SJSA1 (cell line): ENCODE results near the gene MARK3. TPM values are rescaled to one million over a fixed set of nuclear protein-coding genes. Genes with fewer than 3 reads are reported as not detected.

Experiments used
- DNase-seq, 2 experiments: peaks; one replicate each; pipeline ENCODE4 v3.0.0-alpha.2; 2015 to 2020; ENCODE audit warnings: low spot score in 2 of 2, low read depth in 1 of 2
- H3K27ac ChIP-seq: fragments of 250-450 bp; sonication (Bioruptor Pico); 2 replicates; pipeline ENCODE4 v1.5.1; 2020; ENCODE audit warnings: mild to moderate bottlenecking, moderate library complexity
- H3K27me3 ChIP-seq: fragments of 250-450 bp; sonication (Bioruptor Pico); replicated peaks from 2 replicates; pipeline ENCODE4 v1.5.1; 2020; ENCODE audit warnings: mild to moderate bottlenecking, moderate library complexity
- H3K36me3 ChIP-seq: fragments of 250-450 bp; sonication (Bioruptor Pico); 2 replicates; pipeline ENCODE4 v1.5.1; 2020; ENCODE audit warnings: mild to moderate bottlenecking
- H3K4me1 ChIP-seq: fragments of 250-450 bp; sonication (Bioruptor Pico); replicated peaks from 2 replicates; pipeline ENCODE4 v1.6.1; 2021; ENCODE audit warnings: mild to moderate bottlenecking
- H3K4me3 ChIP-seq: fragments of 250-450 bp; sonication (Bioruptor Pico); 2 replicates; pipeline ENCODE4 v1.5.1; 2020; ENCODE audit warnings: mild to moderate bottlenecking
- H3K9me3 ChIP-seq: fragments of 250-450 bp; sonication (Bioruptor Pico); replicated peaks from 2 replicates; pipeline ENCODE4 v1.5.1; 2020; ENCODE audit warnings: mild to moderate bottlenecking
- total RNA-seq: library from RNA; depleted of rRNA; stranded (reverse); fragments of >200 nt; shearing (Covaris generic); gene quantifications from 2 replicates; pipeline ENCODE4 v1.2.3, GENCODE V29; 2014

The MARK3 gene
- total RNA-seq, 1 experiment from 2014 or later, result 53.2 TPM

DNA sequence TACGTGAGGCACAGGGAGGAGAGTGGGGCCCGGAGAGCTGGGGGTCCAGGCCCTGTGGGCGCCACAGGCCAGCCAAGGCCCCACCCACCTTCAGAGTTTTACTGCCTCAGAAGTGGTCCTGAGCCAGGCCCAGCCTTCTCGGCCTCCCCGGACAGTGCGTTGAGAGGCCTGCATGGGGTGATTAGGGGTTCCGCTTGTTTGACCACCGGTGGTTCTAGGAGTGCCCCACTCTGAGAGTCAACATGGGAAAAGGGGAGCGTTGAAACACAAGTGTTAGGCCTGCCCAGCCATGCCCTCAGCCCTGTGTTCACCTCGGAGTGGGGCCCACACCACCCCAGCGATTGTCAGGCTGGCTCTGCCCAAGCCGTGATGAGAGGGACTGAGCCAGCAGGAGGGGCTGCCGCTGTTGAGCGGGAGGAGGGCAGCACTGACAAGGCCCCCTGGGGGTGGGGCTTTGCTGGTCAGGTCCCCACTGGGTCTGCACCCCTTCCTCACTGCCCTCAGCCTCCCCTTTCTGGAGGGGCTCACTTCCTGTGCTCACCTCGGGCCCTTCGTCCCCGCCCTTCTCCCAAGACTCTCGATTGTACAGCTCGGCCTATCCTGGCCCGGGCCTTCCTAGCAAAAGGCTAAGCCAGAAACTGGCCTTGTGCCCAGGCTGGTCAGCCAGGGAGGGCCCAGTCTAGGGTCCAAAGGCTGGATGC, 132.7 kb downstream of the MARK3 start:
- H3K27ac ChIP-seq, result no peak overlapping the region

GRCh38 chr14:103518422-103519042, 133.3 kb downstream of the MARK3 start:
- peak; percentile 39 to 64 for DNase-seq
- no peak overlapping the region for H3K4me3 ChIP-seq
- H3K4me1 ChIP-seq, result peaks cover 30% of the 10 kb centered on the region
- no peaks in the 10 kb centered on the region for H3K36me3 ChIP-seq
- H3K9me3 ChIP-seq, result no peaks in the 10 kb centered on the region
- H3K27ac ChIP-seq, result no peak overlapping the region
- H3K27me3 ChIP-seq, result peaks cover 19% of the 10 kb centered on the region

More for the DNA sequence above, 132.7 kb downstream of the MARK3 start:
- Histone ChIP-seq H3K36me3 (no peaks in the 10 kb centered on the region), H3K27me3 (peaks cover 12% of the 10 kb centered on the region), H3K9me3 (no peaks in the 10 kb centered on the region), H3K4me3 (no peak overlapping the region), H3K4me1 (peaks cover 26% of the 10 kb centered on the region)
- no peak for DNase-seq

- Histone ChIP-seq H3K27ac (no peak overlapping the region), H3K4me1 (peaks cover 30% of the 10 kb centered on the region), H3K27me3 (peaks cover 20% of the 10 kb centered on the region), H3K36me3 (no peaks in the 10 kb centered on the region), H3K4me3 (no peak overlapping the region), H3K9me3 (no peaks in the 10 kb centered on the region)
- no peak for DNase-seq
Measured at GRCh38 chr14:103519043-103519836, 134.0 kb downstream of the MARK3 start.

DNA sequence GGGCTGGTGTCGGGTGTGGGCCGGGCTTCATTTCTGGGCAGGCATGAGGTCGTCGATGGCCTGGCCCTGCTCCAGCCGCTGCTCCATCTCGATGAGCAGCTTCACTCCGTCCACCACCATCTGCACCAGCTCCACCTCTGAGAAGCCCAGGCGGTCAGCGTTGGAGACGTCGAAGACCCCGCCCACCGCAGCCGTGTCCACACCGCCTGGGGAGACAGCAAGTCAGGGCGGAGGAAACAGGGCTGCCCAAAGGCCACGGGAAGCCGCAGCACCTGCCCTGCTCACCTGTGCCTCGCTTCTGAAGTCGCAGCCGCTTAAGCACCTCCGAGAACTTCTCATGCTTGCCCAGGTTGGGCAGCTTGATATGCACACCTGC, 134.6 kb downstream of the MARK3 start:
- Histone ChIP-seq H3K27ac (no peak overlapping the region), H3K36me3 (no peaks in the 10 kb centered on the region), H3K4me3 (no peak overlapping the region), H3K27me3 (peaks cover 20% of the 10 kb centered on the region), H3K4me1 (peaks cover 30% of the 10 kb centered on the region), H3K9me3 (no peaks in the 10 kb centered on the region)
- no peak for DNase-seq

- no peak overlapping the region for H3K27ac ChIP-seq
- no peaks in the 10 kb centered on the region for H3K9me3 ChIP-seq
- no peak for DNase-seq
- no peak overlapping the region for H3K4me3 ChIP-seq
- no peaks in the 10 kb centered on the region for H3K36me3 ChIP-seq
- H3K27me3 ChIP-seq, result peaks cover 20% of the 10 kb centered on the region
- H3K4me1 ChIP-seq, result peaks cover 30% of the 10 kb centered on the region
Measured at GRCh38 chr14:103520269-103520656, 135.0 kb downstream of the MARK3 start.

DNA sequence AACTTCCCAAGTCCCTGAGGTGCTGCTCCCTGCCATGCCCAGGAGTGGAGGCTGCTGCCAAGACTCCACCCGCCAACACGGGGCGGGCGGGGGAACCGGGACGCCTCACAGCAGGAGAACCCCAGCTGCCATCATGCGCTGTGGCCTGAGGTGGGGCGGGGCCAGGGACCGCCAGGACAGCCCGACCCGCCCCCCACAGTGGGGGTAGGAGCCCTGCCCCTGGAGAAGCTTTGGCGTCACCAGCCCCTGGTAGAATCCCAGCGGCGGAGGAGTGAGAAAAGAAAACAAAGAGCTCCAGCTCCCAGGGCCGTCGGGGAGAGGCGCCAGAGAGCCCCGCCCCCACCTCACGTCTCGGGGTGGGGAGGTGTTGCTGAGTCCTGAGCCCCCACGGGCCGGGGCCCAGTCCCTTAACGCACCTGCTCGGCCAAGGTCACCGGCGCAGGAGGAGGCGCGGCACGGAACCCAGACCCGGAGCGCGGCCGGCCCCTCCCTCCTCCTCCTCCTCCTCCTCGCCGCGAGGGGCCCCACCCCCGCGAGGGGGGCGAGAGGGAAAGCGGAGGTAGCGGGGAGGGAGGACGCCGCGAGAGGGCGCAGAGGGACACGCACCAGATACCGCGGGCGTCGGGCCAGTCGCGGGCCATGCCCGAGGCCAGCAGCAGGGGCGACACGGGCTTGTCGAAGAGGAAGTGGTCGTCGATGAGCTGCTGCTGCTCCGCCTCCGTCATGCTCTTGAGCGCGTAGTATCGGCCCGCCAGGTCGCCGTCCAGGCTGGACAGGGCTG, 135.6 kb downstream of the MARK3 start:
- Histone ChIP-seq H3K27ac (no peak overlapping the region), H3K27me3 (peaks cover 20% of the 10 kb centered on the region), H3K4me1 (peaks cover 30% of the 10 kb centered on the region), H3K4me3 (peak overlapping the region; percentile 42), H3K9me3 (no peaks in the 10 kb centered on the region), H3K36me3 (no peaks in the 10 kb centered on the region)
- DNase-seq, result peak; percentile 82

GRCh38 chr14:103521438-103521950, 136.3 kb downstream of the MARK3 start:
- no peaks in the 10 kb centered on the region for H3K36me3 ChIP-seq
- no peak overlapping the region for H3K27ac ChIP-seq
- H3K4me3 ChIP-seq, result peak overlapping the region; percentile 42
- peaks cover 30% of the 10 kb centered on the region for H3K4me1 ChIP-seq
- H3K27me3 ChIP-seq, result peaks cover 20% of the 10 kb centered on the region
- no peak for DNase-seq
- H3K9me3 ChIP-seq, result no peaks in the 10 kb centered on the region

DNA sequence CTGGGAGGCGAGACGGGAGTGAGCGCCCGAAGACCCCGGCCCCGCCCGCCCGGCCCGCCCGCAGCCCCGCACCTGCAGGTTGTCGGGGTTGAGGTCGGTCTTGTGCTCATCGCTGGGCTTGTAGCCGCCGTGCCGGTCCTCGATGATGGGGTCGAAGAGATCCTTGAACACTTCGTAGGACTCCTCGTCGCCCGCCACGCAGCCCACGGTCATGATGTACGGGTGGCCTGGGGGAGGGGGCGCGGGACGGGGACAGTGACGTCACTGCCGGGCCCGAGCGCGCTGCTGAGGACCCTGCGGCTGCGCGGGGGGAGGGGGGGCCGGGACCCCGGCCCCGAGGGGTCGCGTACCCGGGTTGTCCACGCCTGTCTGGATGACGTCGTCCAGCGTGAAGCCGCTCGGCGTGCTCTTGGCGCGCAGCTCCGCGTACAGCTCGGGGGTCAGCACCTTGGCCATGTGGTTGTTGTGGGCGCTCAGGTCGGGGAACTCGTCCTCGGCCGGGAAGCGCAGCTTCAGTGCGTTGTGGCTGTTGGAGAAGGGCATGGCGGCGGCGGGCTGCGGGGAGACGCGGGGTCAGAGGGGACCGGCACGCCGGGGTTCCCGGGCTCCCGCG, 136.8 kb downstream of the MARK3 start:
- H3K36me3 ChIP-seq, result no peaks in the 10 kb centered on the region
- H3K4me1 ChIP-seq, result peaks cover 30% of the 10 kb centered on the region
- H3K4me3 ChIP-seq, result peak overlapping the region; percentile 42
- no peak for DNase-seq
- H3K27me3 ChIP-seq, result peaks cover 20% of the 10 kb centered on the region
- H3K27ac ChIP-seq, result no peak overlapping the region
- H3K9me3 ChIP-seq, result no peaks in the 10 kb centered on the region

GRCh38 chr14:103522649-103523574, 137.7 kb downstream of the MARK3 start, which contains the start of gene CKB:
Gene CKB, minus strand, starts transcription at chr14:103522830. Its CDS starts 337 bp downstream, at chr14:103522493.
- no peak for DNase-seq
- Histone ChIP-seq H3K9me3 (no peaks in the 10 kb centered on the region), H3K4me1 (peaks cover 30% of the 10 kb centered on the region), H3K4me3 (peak within 1 kb of the TSS; percentile 42), H3K27ac (no peak within 1 kb of the TSS), H3K36me3 (no peaks in the 10 kb centered on the region), H3K27me3 (peaks cover 20% of the 10 kb centered on the region)

DNA sequence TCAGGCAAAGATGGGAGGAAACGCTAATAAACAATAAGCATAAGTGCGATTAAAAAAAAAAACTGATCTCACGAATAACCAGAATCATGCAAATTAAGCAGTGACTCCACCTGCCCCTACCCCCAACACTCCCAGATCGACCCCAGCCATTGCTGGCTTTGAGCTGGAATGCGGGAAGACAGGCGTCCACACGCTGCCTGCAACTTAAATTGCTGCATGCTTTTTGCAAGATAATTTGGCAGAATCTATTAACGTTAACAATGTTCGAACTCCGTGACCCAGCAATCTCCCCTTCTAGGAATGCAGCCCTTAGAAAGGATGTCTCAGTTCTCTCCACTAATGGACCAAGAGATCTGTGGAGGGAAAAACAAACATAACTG, 138.3 kb downstream of the MARK3 start:
- Histone ChIP-seq H3K36me3 (no peaks in the 10 kb centered on the region), H3K4me3 (no peak overlapping the region), H3K27ac (no peak overlapping the region), H3K27me3 (peaks cover 20% of the 10 kb centered on the region), H3K9me3 (no peaks in the 10 kb centered on the region), H3K4me1 (peaks cover 36% of the 10 kb centered on the region)
- DNase-seq, result no peak

DNA sequence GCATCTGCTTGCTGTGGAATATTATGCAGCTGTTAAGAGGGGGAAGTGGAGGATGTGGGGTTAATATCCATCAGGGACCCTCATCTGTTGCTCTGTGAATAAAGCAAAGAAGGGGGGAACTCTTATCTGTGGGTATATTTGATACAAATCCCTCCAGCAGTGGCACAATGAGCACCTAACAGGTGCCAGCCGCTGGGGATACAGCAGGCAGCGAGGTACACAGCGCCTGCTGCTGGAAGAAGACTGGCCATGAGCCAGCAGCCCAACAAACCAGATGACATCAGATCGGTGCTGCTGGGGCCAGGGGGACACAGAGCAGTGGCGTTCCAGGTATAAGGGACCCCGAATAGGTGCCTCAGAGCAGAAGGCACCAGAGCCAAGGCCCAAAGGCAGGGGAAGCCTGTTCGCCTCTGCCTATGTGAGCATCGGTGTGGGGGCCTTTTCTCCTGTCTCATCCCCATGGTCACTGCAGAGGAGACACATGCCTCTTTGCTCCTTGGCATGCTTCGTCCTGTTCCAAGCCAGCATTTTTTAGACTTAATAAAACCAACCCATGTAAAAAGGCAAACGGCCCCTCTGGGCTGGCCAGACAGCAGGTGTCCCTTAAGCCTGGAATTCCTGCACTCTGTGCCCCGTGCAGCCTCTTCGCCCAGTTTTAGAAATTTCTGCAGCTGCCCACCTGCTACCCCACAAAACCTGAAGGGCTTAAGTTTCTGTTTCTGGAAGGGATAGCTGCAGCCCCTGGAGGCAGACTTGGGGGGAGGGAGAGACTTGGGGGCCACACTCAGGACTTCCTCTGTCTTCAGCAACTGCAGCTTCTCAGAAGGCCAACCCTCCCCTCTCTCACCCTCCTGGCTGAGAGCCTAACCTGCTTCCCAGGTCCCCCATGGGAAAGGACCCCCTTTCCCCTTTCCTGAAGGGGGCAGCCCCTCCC, 139.1 kb downstream of the MARK3 start:
- Histone ChIP-seq H3K27ac (no peak overlapping the region), H3K9me3 (no peaks in the 10 kb centered on the region), H3K4me3 (no peak overlapping the region), H3K36me3 (peaks cover 3% of the 10 kb centered on the region; the same call in 1 of the 2 replicates), H3K27me3 (peaks cover 20% of the 10 kb centered on the region), H3K4me1 (peaks cover 38% of the 10 kb centered on the region)
- DNase-seq, result no peak
